ENCODE measurements around the gene RGPD3.
"Not testable (repeated sequence)": the region's sequence is repeated elsewhere in the genome, so short reads cannot be mapped to it uniquely, and the experiment has no call there.

The RGPD3 gene

DNA sequence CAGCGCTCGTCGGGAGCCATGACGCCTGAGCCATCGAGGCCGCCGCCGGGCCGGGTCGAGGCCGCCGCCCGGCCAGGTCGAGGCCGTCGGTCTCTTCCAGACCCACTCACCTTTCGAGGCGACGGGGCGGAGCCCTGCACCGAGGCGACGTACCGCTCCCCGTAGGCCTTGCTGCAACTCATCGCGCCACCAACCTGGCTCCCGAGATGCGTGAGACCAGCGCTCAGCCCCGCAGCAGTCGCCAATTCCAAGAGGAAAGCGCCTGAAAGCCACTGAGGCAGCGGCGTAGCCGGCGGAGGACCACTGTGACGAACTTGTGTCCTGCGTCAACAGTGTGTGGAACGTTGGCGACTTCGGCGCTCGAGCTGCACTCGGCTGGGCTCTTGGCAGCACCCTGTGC lies at the start of gene RGPD3:
TSS of gene RGPD3 (minus strand) at position 307 of the 400 bp plus-strand sequence. CDS start at position 182, 125 bp downstream.
- TF ChIP-seq NFIC (IDR thresholded peaks at IDR 0.05); ZBTB7A (IDR thresholded peaks at IDR 0.05; ENCODE audit: low read depth): not testable (repeated sequence)
- TF ChIP-seq, protein P1, sequence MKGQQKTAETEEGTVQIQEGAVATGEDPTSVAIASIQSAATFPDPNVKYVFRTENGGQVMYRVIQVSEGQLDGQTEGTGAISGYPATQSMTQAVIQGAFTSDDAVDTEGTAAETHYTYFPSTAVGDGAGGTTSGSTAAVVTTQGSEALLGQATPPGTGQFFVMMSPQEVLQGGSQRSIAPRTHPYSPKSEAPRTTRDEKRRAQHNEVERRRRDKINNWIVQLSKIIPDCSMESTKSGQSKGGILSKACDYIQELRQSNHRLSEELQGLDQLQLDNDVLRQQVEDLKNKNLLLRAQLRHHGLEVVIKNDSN (IDR thresholded peaks at IDR 0.05): not testable (repeated sequence)

GRCh38 chr2:106517329-106517728 lies 49.1 kb upstream of the RGPD3 start:
- TF ChIP-seq TAF1 (IDR thresholded peaks at IDR 0.05; ENCODE audit: low read depth) (no peak), TEAD4 (IDR thresholded peaks at IDR 0.05) (no peak)

- no peak for TF ChIP-seq EP300 (IDR thresholded peaks at IDR 0.05; ENCODE audit: borderline replicate concordance)
- no peak for TF ChIP-seq REST (IDR thresholded peaks at IDR 0.05; ENCODE audit: low read depth)
- TF ChIP-seq TEAD4 (IDR thresholded peaks at IDR 0.05): no peak
- no peak for TF ChIP-seq NFIC (IDR thresholded peaks at IDR 0.05)
- TF ChIP-seq RAD21 (IDR thresholded peaks at IDR 0.05; ENCODE audit: low read depth): no peak
- no peak for TF ChIP-seq CEBPB (IDR thresholded peaks at IDR 0.05)
- no peak for TF ChIP-seq TAF1 (IDR thresholded peaks at IDR 0.05; ENCODE audit: low read depth)
- no peak for TF ChIP-seq YY1 (IDR thresholded peaks at IDR 0.05; ENCODE audit: low read depth)
- TF ChIP-seq, protein P1 (IDR thresholded peaks at IDR 0.05): no peak
- no peak for TF ChIP-seq CREB1 (IDR thresholded peaks at IDR 0.05; ENCODE audit: low read depth)
- no peak for TF ChIP-seq FOXM1 (IDR thresholded peaks at IDR 0.05; ENCODE audit: borderline replicate concordance, low read depth)
- TF ChIP-seq EGR1 (IDR thresholded peaks at IDR 0.05): no peak
- no peak for TF ChIP-seq TCF12 (IDR thresholded peaks at IDR 0.05; ENCODE audit: low read depth)
- no peak for TF ChIP-seq ZBTB7A (IDR thresholded peaks at IDR 0.05; ENCODE audit: low read depth)
- no peak for TF ChIP-seq MAX (IDR thresholded peaks at IDR 0.05)
These were observed 48.7 kb upstream of the RGPD3 start for GRCh38 chr2:106516864-106517263.

- TF ChIP-seq CREB1 (IDR thresholded peaks at IDR 0.05; ENCODE audit: low read depth) (no peak), EP300 (IDR thresholded peaks at IDR 0.05; ENCODE audit: borderline replicate concordance) (no peak), TAF1 (IDR thresholded peaks at IDR 0.05; ENCODE audit: low read depth) (no peak), MAX (IDR thresholded peaks at IDR 0.05) (no peak), CEBPB (IDR thresholded peaks at IDR 0.05) (no peak)
These were observed 48.2 kb upstream of the RGPD3 start for GRCh38 chr2:106516436-106516835.

GRCh38 chr2:106514827-106515226 lies 46.6 kb upstream of the RGPD3 start:
- 0 out of 2 replicates have a peak, but pooled peaks have one; percentile 24 for TF ChIP-seq CEBPB (IDR thresholded peaks at IDR 0.05)

GRCh38 chr2:106486551-106487385 lies 18.6 kb upstream of the RGPD3 start, which contains the start of gene CD8B2:
CD8B2 (plus strand) TSS chr2:106487364; CDS start chr2:106487427, 63 bp downstream.
- TF ChIP-seq MAX, TEAD4, CEBPB (IDR thresholded peaks at IDR 0.05): not testable (repeated sequence)

DNA sequence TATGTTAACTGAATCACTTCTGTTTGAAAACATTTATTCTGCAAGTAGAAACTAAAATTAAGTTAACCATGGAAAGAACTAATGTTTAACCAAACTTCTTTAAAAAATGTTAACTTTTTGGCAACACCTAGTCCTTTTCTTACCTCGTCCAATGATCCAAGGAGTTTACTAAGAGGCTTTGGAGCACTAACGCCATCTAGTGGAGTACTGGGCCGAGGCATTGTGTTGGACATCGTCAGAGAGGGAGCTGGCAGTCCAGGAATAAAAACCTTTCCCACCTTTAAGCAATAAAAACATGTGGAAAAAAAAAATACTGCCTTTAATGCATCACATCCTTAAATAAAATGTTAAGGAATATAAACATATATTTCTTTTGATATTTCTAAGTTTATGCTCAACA lies 2.4 kb upstream of the RGPD3 start:
- peak; percentile 39 for TF ChIP-seq RAD21 (IDR thresholded peaks at IDR 0.05; ENCODE audit: low read depth)

- TF ChIP-seq REST (IDR thresholded peaks at IDR 0.05; ENCODE audit: low read depth): no peak
- TF ChIP-seq CREB1 (IDR thresholded peaks at IDR 0.05; ENCODE audit: low read depth): no peak
- no peak for TF ChIP-seq TCF12 (IDR thresholded peaks at IDR 0.05; ENCODE audit: low read depth)
- TF ChIP-seq ZBTB7A (IDR thresholded peaks at IDR 0.05; ENCODE audit: low read depth): no peak
- TF ChIP-seq NFIC (IDR thresholded peaks at IDR 0.05): no peak
- no peak for TF ChIP-seq RAD21 (IDR thresholded peaks at IDR 0.05; ENCODE audit: low read depth)
- no peak for TF ChIP-seq TEAD4 (IDR thresholded peaks at IDR 0.05)
- no peak for TF ChIP-seq TAF1 (IDR thresholded peaks at IDR 0.05; ENCODE audit: low read depth)
- TF ChIP-seq FOXM1 (IDR thresholded peaks at IDR 0.05; ENCODE audit: borderline replicate concordance, low read depth): no peak
- TF ChIP-seq, protein P1 (IDR thresholded peaks at IDR 0.05): no peak
- no peak for TF ChIP-seq CEBPB (IDR thresholded peaks at IDR 0.05)
- TF ChIP-seq EP300 (IDR thresholded peaks at IDR 0.05; ENCODE audit: borderline replicate concordance): no peak
- TF ChIP-seq MAX (IDR thresholded peaks at IDR 0.05): no peak
- no peak for TF ChIP-seq EGR1 (IDR thresholded peaks at IDR 0.05)
- TF ChIP-seq YY1 (IDR thresholded peaks at IDR 0.05; ENCODE audit: low read depth): no peak
These were observed 101.9 kb downstream of the RGPD3 start for GRCh38 chr2:106366204-106366885.

Data from Ishikawa (cell line).